Ecto neural progenitor cell (in vitro differentiated cells): ENCODE measurements around the gene TRAF3IP1.
"Not testable (repeated sequence)": the region's sequence is repeated elsewhere in the genome, so short reads cannot be mapped to it uniquely, and the experiment has no call there.

ENCODE experiments used
- DNase-seq: peaks from one replicate; pipeline ENCODE4 v3.0.0-alpha.2; 2018; ENCODE audit warnings: low spot score

The TRAF3IP1 gene

GRCh38 chr2:238313289-238313990, 6.9 kb upstream of the TRAF3IP1 start:
- no peak for DNase-seq

DNA sequence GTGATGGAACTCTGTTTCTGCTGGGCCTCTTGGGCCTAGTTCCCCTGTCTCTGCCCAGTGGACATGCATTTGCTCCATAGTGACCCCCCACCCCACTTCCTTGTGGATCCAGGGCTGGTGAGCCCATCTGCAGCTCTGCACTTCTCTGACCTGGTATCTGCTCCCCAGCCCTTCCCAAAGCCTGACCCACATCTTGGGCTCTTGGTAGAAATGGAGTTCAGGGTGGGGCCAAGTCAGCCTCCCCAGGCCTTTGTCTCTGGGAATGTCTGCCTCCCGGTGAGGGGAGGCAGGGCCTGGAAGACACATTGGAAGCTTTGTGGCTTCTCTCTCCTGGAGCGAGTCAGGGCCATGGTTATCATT, 6.3 kb upstream of the TRAF3IP1 start:
- DNase-seq = no peak

DNA sequence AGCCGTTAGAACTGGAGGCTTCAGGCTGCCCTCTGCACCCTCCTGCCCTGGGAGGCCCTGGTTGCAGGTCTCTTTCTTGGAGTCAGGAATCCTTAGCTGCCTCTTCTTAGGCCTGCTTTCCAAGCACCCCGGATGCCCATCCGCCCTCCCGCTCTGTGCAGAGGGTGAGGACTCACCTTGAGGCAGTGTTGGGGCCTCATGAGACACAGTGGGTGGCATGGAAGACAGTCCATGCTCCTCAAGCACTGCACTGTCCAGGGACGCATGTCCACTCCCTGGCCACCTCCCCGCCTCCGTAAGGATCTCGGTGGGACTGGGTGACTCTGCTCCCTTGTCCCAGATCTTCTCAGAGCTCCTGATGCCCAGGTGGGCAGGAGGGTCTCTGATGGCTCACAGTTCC, 5.7 kb upstream of the TRAF3IP1 start:
- no peak for DNase-seq

DNA sequence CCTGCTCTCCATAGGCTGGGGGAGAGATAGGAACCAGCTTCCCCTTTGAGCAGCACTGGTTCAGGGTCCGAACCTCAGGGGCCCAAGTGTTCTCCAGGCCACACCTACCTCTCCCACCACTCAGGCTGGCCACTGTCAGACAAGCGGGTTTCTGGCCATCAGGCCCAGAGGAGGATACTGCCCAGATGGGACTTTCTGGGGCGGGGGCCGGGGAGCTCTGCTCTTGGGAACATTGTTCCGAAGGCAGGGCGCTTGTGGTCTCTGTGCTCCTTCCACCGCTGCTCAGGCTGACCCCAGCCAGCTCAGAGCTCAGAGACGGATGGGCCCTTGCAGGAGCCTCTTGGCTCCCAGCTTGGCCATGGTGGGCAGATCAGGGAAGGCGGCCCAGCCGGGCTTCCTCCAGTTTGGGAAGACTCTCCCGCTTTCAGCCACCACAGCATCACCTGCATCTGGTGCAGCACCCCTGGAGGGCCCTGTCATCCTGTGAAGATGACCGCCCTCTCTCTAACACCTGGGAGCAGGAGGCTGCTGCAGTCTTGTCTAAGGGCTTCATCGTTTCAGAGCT, 5.2 kb upstream of the TRAF3IP1 start:
- DNase-seq = no peak

DNA sequence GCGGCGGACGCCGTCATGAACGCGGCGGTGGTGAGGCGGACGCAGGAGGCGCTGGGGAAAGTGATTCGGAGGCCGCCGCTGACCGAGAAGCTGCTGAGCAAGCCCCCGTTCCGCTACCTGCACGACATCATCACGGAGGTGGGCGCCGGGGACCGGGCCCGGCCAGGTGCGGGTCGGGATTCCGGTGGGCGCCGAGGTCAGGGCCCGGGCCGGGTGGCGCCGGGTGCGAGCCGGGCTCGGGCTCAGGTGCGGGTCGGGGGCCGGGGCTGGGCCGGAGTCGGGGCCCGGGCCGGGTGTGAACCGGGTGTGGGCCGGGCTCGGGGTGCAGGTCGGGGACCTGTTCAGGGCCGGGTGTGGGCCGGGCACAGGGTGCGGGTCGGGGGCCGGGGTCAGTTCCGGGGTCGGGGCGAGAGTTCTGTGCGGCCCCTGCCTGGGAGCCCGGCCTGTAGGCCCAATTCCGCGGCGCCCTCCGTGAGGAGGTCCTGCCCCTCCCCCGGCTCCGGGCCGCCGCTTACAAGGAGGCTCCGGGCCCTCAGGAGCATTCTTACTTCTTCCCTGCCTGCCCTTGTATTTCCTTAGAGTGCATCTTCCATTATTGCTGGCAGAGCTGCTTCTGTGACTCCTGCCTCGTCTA, 447 bp downstream of the TRAF3IP1 start:
- no peak for DNase-seq

DNA sequence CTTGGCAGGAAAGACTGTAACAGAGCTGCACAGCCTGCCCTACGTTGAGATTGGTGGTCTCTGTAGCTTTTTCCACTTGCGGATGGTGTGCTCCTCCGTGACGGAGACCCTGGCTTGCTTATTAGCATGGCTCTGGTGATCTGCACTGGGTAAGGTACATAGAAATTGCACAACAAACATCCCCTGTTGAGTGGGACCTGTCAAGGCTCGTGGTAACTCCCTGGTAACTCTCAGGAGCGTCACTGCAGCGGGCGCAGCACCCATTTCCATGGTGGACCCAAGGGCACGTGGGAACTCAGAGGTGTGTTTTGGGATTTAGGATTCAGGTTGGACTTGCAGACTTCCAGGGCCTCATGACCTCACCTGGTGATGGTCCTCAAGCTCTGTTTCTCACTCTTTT, 1.1 kb downstream of the TRAF3IP1 start:
- DNase-seq = no peak

DNA sequence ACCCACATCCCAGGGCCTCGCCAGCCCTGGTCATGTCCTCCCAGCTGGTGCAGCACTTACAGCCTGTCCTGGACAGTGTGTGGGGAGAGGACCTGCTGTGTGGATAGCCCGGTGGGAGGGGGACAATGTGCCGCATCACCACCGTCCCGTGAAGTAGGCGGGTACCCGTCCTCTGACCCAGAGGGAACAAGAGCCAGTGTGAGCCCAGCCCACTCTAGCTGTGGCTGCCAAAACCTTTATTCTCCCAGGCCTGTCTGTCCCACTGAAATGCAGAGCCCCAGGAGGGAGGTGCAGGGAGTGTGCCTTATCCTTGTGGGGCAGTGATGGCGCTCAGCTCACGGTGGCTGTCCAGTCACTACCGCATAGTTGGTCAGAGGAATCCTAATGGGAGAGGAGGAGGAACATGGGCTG, 1.7 kb downstream of the TRAF3IP1 start:
- DNase-seq = no peak

- not testable (repeated sequence) for DNase-seq
Observed at GRCh38 chr2:238324248-238324647, 3.9 kb downstream of the TRAF3IP1 start.

GRCh38 chr2:238325694-238326093, 5.4 kb downstream of the TRAF3IP1 start:
- no peak for DNase-seq

- DNase-seq = no peak
Observed at GRCh38 chr2:238326801-238327365, 6.6 kb downstream of the TRAF3IP1 start.

DNA sequence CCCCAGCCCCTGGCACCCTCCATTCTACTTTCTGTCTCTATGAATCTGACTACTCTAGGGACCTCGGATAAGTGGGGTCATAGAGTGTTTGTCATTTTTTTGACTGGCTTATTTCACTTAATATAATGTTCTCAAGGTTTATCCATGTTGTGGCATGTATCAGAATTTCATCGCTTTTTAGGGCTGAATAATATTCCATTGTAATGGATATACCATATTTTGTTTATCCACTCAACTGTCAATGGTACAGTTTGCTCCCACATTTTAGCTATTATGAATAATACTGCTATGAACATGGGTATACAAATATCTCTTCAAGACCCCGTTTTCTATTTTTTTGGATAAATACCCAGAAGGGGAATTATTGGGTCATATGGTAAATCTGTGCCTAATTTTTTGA, 7.4 kb downstream of the TRAF3IP1 start:
- DNase-seq = no peak

DNA sequence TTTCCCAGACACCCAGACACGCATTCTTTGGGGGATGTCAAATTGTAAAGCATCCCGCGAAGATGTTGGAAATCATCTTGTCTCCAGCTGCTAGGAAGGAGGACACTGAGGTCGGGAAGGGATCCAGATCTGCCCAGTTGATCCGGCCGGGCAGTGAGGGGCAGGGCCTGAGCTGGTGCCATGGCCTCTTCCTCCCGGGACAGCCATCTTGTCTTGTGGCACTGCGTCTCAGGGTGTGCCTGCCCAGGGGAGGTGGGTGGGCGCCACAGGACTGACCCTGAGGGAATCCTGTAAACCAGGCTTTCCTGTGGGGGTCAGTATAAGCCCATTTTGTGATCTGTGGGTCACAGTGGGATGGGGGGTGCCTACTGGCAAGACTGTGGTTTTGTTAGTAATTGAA, 10.1 kb downstream of the TRAF3IP1 start:
- DNase-seq = no peak

DNA sequence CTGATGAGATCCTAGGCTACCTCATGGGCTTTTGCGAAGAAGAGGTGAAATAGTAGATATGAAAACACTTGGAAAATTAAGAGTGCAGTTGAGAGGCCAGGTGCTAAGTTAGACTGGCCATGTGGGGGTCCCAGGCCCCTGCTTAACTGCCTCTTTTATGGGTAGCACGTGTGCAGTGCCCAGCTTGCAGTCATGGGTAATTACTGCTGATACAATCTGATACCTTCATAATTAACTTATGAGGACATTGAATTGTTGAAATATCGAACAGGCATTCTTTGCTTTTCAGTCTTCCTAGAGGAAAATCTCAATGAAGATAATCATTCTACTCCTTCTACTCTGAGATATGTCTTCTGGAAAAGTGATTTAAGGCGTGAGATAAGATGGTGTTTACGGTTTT, 11.6 kb downstream of the TRAF3IP1 start:
- no peak for DNase-seq

DNA sequence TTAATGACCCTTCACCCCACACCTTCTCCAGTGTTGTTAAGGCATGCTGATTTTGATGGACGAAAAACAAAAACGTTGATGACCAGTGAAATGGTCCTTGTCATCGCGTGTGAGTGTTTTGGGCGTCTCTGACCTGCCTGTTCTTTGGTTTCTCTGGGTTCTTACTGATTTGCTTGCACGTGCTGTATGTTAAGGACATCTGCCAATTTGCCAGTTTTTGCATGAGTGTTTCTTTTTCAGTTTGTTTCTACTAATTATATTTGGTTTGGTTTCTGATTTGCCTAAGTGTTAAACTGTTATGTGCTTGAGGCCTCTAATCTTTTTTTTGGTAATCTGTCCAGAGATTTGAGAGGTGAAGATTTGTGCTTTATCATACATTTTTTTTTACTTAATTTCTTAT, 14.6 kb downstream of the TRAF3IP1 start:
- no peak for DNase-seq

DNA sequence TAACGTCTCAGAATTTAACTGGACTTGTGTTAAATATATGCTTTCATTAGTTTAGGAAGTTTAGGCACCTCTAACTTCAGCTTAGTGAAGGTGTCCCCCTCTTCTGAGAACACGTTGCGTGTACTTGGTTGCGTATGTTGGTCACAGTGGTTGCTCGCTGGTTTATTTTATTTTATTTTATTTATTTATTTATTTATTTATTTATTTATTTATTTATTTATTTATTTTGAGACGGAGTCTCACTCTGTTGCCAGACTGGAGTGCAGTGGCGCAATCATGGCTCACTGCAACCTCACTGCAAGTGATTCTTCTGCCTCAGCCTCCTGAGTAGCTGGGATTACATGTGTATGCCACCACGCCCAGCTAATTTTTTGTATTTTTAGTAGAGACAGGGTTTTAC, 15.3 kb downstream of the TRAF3IP1 start:
- DNase-seq = not testable (repeated sequence)

GRCh38 chr2:238336151-238336550, 15.8 kb downstream of the TRAF3IP1 start:
- DNase-seq = no peak

DNA sequence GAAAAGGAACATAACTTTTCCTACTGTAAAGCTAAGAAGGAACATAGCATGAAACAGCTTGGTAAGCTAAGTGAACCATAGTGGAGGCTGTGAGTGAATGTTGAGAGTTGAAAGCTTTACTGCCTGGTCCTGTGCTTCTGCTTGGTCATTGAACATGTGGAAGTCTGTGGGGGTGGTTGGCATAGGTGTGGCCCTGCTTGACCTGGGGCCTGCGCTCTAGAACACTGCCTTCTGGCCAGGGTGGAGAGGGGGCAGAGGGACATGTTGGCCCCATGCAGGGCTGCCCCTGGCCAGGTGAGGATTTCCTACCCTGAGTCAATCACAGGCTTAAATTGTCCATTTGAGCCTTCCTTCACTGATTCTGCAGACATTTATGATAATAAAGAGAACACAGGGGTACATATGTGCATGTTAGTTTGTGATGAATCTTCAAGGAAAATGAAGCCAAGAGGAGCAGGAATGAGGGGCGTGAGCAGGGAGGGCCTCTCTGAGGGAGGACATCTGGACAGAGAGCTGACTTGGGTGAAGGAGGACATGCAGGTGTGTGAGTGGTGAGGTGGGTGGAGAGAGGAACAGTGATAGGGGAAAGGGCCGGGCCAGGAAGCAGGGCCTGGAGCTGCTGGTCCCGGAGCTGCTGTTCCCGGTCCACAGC, 16.6 kb downstream of the TRAF3IP1 start:
- DNase-seq = no peak

DNA sequence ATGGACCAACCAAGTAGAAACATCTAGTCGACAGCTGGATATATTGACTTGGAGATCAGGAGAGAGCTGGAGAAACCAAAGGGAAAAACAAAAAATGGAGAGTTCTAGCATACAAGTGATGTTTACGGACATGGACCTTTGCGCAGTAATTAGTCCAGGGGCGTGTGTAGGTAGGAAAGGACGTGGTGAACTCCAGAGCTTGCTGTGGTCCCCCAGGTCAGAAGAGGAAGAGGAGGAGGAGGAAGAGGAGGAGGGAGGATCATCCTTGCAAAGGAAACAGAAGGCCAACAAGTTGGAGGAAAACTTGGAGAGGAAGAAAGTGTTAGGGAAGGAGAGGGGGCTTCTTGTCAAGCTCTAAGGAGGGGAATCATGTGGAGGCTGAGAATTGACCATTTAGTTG, 17.5 kb downstream of the TRAF3IP1 start:
- no peak for DNase-seq

GRCh38 chr2:238338710-238339394, 18.5 kb downstream of the TRAF3IP1 start:
- no peak for DNase-seq

DNA sequence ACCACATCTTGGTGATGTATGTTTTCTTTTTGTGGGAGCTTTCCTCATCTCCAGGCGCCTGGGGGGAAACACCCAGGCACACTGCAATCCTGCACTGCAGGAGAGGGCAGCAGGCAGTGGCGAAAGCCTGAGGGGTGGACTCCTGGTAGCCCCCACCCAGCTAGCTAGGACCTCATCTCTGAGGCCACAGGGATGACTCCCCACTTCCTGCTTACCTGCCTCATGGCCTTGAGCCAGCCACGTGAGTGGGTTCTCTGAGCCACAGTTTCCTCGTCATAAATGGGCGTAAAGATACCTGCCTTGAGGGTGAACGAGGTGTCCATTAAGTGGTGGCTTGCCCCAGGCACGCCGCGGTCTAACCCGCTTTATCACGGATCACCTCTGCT, 19.1 kb downstream of the TRAF3IP1 start:
- DNase-seq = no peak

- no peak for DNase-seq
Observed at GRCh38 chr2:238339814-238340213, 19.5 kb downstream of the TRAF3IP1 start.

DNA sequence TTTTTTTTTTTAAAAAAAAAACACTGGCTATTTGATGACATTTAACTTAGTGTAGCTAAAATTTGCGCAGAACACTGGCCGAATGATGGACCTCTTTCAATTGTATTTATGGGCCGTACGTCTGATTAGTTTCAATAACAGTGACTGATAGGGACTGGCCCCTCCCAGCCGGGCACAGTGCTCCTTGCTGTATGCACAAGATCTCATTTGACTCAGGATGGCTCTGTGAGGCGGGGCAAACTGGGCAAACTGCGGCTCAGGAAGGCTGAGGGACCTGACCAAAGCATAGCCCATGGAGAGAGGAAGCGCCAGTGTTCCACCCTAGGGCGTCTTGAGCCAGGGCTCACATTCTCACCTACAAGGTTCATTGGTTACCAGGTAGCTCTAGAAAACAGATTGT, 21.2 kb downstream of the TRAF3IP1 start:
- DNase-seq = no peak
